Gastroesophageal sphincter (tissue), 4 donors: ENCODE results near the gene OR1N1. TPM values are rescaled to one million over a fixed set of nuclear protein-coding genes. Genes with fewer than 3 reads are reported as not detected.

Experiments used
- ATAC-seq: fragments of 150-250 bp; one replicate; pipeline ENCODE4 v1.9.1; 2016; ENCODE audit warnings: mild to moderate bottlenecking, moderate library complexity
- H3K27ac ChIP-seq, 4 donors: fragments of 200-600 bp; sonication (generic) in 3 of 4; 1 replicate in 3 of 4; 2 replicates in 1 of 4; pipeline ENCODE4 v1.5.1; 2016 to 2019
- H3K27me3 ChIP-seq: fragments of 200-600 bp; sonication (generic); one replicate; pipeline ENCODE4 v1.5.1; 2019
- H3K36me3 ChIP-seq, 2 donors: fragments of 200-600 bp; sonication (generic); one replicate each; pipeline ENCODE4 v1.5.1; 2019; ENCODE audit warnings: control low read depth in 1 of 2
- H3K4me1 ChIP-seq, 3 donors: fragments of 200-600 bp; sonication (generic); 1 replicate in 2 of 3; 2 replicates in 1 of 3; pipeline ENCODE4 v1.5.1; 2016 to 2019; ENCODE audit warnings: control low read depth in 2 of 3
- H3K4me3 ChIP-seq, 2 donors: fragments of 200-600 bp; sonication (generic); one replicate each; pipeline ENCODE4 v1.5.1; 2019; ENCODE audit warnings: mild to moderate bottlenecking in 1 of 2, moderate library complexity in 1 of 2
- H3K9me3 ChIP-seq, 3 donors: fragments of 200-600 bp; sonication (generic); one replicate each; pipeline ENCODE4 v1.5.1; 2017 to 2019; ENCODE audit warnings: control low read depth in 2 of 3
- EP300 ChIP-seq: sonication (generic); formaldehyde crosslinking; IDR thresholded peaks from one replicate; pipeline ENCODE4 v1.6.1; 2017; ENCODE audit warnings: antibody characterized with exemption, mild to moderate bottlenecking
- POLR2A ChIP-seq, 2 donors: fragments of 450-650 bp; IDR thresholded peaks; one replicate each; pipeline ENCODE4 v1.6.1; 2017; ENCODE audit warnings: antibody characterized with exemption in 2 of 2, mild to moderate bottlenecking in 2 of 2, moderate library complexity in 1 of 2
- POLR2AphosphoS5 ChIP-seq: sonication (generic); formaldehyde crosslinking; IDR thresholded peaks from one replicate; pipeline ENCODE4 v1.6.1; 2017; ENCODE audit warnings: antibody characterized with exemption
- WGBS, 2 donors: methylation state at CpG; one replicate each; pipeline ENCODE4 v1.1.5; 2018; ENCODE audit warnings: low coverage in 1 of 2; 5-methylcytosine and 5-hydroxymethylcytosine counted together
- total RNA-seq, 4 donors: library from RNA; depleted of rRNA; stranded (reverse); fragments of >200 nt; gene quantifications; one replicate each; pipeline ENCODE4 v1.1.0, GENCODE V29; 2016
- TF ChIP-seq, protein P1 (sequence below), 4 experiments: fragments of 200-600 bp in 2 of 4; fragments of 450-650 bp in 2 of 4; sonication (generic) in 1 of 4; IDR thresholded peaks; one replicate each; pipeline ENCODE4 v1.5.1; 2017 to 2019; ENCODE audit warnings: antibody characterized with exemption in 4 of 4, mild to moderate bottlenecking in 2 of 4, moderate library complexity in 2 of 4

The OR1N1 gene
- total RNA-seq, 4 donors from 2014 or later: not detected

DNA sequence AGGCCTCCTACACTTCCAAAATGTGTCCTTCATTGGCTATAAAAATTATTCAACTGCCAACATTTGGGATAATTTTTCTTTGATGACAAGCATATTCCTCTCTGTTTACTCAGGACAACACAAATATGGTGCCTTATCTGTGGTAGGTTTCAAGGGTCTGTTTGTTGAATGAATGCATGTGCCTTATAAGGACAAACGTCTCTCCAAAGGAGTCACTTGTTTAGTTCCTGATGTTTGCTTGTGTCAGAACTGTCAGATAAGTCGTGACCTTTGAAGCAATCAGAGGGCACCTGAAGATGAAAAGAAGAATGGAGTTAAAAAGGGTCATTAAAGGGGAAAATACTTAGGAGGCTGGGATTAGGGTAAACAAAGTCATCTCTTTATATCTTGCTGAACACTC is 20.1 kb downstream of the OR1N1 start:
- ATAC-seq: no peak
- Histone ChIP-seq H3K4me1 (no peaks in the 10 kb centered on the region), H3K27ac (no peak overlapping the region), H3K36me3 (no peaks in the 10 kb centered on the region), H3K4me3 (no peak overlapping the region), H3K27me3 (no peaks in the 10 kb centered on the region), H3K9me3 (no peaks in the 10 kb centered on the region)
- TF ChIP-seq POLR2A (IDR thresholded peaks at IDR 0.05) (no peak), EP300 (no peak), POLR2AphosphoS5 (no peak)
- TF ChIP-seq, protein P1, sequence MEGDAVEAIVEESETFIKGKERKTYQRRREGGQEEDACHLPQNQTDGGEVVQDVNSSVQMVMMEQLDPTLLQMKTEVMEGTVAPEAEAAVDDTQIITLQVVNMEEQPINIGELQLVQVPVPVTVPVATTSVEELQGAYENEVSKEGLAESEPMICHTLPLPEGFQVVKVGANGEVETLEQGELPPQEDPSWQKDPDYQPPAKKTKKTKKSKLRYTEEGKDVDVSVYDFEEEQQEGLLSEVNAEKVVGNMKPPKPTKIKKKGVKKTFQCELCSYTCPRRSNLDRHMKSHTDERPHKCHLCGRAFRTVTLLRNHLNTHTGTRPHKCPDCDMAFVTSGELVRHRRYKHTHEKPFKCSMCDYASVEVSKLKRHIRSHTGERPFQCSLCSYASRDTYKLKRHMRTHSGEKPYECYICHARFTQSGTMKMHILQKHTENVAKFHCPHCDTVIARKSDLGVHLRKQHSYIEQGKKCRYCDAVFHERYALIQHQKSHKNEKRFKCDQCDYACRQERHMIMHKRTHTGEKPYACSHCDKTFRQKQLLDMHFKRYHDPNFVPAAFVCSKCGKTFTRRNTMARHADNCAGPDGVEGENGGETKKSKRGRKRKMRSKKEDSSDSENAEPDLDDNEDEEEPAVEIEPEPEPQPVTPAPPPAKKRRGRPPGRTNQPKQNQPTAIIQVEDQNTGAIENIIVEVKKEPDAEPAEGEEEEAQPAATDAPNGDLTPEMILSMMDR (IDR thresholded peaks at IDR 0.05): no peak
- 24% methylated on average over 2 of the region's 2 CpGs; no CpG with 5 or more reads in 1 of the 2 donors for WGBS, 2 donors

DNA sequence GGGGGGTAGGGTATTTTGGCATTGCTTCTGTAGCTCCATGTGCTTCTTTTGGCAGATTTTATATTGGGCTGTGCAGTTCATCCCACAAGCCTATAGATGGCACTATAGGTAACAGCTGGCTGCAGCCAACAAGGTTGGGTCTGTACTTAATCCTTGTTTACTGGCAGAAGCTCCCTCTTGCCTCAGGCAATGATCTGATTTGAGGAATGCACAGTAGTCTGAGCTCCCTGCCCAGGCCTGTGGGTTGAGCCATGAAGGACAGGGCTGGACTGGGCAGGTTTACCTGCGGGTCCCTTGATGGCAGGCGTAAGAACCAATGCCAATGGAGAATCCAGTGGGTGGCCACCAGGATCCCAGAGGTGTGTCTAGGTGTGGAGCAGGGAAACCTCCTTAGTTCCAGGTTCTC is 28.2 kb downstream of the OR1N1 start:
- H3K4me3 ChIP-seq: no peak overlapping the region
- no peak for TF ChIP-seq POLR2A (IDR thresholded peaks at IDR 0.05)
- TF ChIP-seq, protein P1 (IDR thresholded peaks at IDR 0.05): peak in 2 of 4 experiments; percentile 16 to 53
- H3K27ac ChIP-seq: no peak overlapping the region
- WGBS, 2 donors: 80% methylated on average over 1 of the region's 2 CpGs; no CpG with 5 or more reads in 1 of the 2 donors
- no peaks in the 10 kb centered on the region for H3K4me1 ChIP-seq
- H3K9me3 ChIP-seq: peaks cover 0 to 20% (median 0%) of the 10 kb centered on the region in 3 donors
- no peaks in the 10 kb centered on the region for H3K27me3 ChIP-seq
- H3K36me3 ChIP-seq: no peaks in the 10 kb centered on the region
- ATAC-seq: no peak

DNA sequence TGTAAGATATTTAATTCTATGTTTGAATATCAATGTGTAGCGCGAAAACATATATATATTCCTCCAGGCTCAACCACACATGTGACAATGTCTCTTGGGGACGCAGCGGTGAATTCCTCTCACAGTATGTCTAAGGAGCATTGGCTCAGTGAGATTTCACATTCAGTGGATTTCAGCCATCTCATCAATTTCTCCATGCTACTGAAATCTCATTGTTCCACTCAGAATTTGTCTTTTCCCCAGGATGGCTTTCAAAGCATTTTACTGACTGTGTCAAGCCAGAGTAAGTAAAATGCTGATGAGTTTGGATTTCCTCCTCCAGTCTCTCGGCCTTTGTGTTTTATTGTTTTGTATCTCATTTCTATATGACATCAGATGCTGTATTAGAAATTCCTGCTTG is 48.0 kb downstream of the OR1N1 start:
- Histone ChIP-seq H3K27ac (no peak overlapping the region), H3K4me1 (no peaks in the 10 kb centered on the region), H3K4me3 (no peak overlapping the region), H3K27me3 (peaks cover 3% of the 10 kb centered on the region), H3K9me3 (no peaks in the 10 kb centered on the region), H3K36me3 (no peaks in the 10 kb centered on the region)
- WGBS, 2 donors: 67 to 87% methylated on average over 5 of the region's 5 CpGs
- no peak for TF ChIP-seq EP300
- TF ChIP-seq, protein P1 (IDR thresholded peaks at IDR 0.05): no peak
- TF ChIP-seq POLR2A (IDR thresholded peaks at IDR 0.05): no peak
- TF ChIP-seq POLR2AphosphoS5: no peak
- no peak for ATAC-seq

DNA sequence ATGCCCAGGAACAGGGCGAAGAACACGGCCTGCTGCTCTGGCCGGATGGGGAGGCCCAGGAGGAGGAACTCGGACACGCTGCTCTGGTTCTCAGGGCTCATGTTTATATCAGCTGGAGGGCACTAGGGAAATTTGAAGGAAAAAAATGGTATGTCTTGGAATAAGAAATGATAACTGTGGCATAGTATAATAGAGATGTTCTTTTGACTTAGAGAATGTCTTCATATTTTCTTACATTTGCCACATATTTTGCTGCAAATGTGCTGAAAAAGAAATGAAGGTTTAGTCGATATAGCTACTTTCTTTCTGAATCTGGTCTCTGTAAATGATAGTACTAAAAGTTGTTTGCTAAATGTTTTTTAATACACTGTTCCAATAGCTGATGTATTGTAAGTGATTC is 49.3 kb downstream of the OR1N1 start, which contains the start of gene OR1J1:
Gene OR1J1, minus strand, starts transcription at position 101 of the 400 bp plus-strand sequence. Its CDS starts 0 bp downstream, at position 101.
- no peak for ATAC-seq
- Histone ChIP-seq H3K9me3 (no peaks in the 10 kb centered on the region), H3K4me3 (no peak within 1 kb of the TSS), H3K4me1 (no peaks in the 10 kb centered on the region), H3K36me3 (no peaks in the 10 kb centered on the region), H3K27ac (no peak within 1 kb of the TSS), H3K27me3 (peaks cover 3% of the 10 kb centered on the region)
- WGBS, 2 donors: 85 to 90% methylated on average over 6 of the region's 6 CpGs
- TF ChIP-seq EP300: no peak
- TF ChIP-seq POLR2AphosphoS5: no peak
- no peak for TF ChIP-seq POLR2A (IDR thresholded peaks at IDR 0.05)
- TF ChIP-seq, protein P1 (IDR thresholded peaks at IDR 0.05): no peak

GRCh38 chr9:122477346-122477745 is 49.7 kb downstream of the OR1N1 start:
- Histone ChIP-seq H3K9me3 (no peaks in the 10 kb centered on the region), H3K27ac (no peak overlapping the region), H3K4me3 (no peak overlapping the region), H3K27me3 (peaks cover 3% of the 10 kb centered on the region), H3K4me1 (no peaks in the 10 kb centered on the region), H3K36me3 (no peaks in the 10 kb centered on the region)
- TF ChIP-seq POLR2AphosphoS5 (no peak), POLR2A (IDR thresholded peaks at IDR 0.05) (no peak), EP300 (no peak)
- TF ChIP-seq, protein P1 (IDR thresholded peaks at IDR 0.05): no peak
- WGBS, 2 donors: 72 to 77% methylated on average over 3 of the region's 3 CpGs
- no peak for ATAC-seq
